Mesendoderm (in vitro differentiated cells): ENCODE measurements around the gene ENDOV.

ENCODE experiments used
- DNase-seq: peaks from one replicate; pipeline ENCODE4 v3.0.0; 2013
- H2AK5ac ChIP-seq: 2 replicates; pipeline ENCODE4 v1.6.1; 2013; ENCODE audit warnings: low read length, inconsistent platforms
- H2BK120ac ChIP-seq: 2 replicates; pipeline ENCODE4 v1.6.1; 2013; ENCODE audit warnings: low read depth, mild to moderate bottlenecking, low read length, moderate library complexity, mixed read lengths
- H2BK15ac ChIP-seq: replicated peaks from 2 replicates; pipeline ENCODE4 v1.6.1; 2013; ENCODE audit warnings: low read depth, mild to moderate bottlenecking, moderate library complexity
- H2BK5ac ChIP-seq: 2 replicates; pipeline ENCODE4 v1.6.1; 2013; ENCODE audit warnings: low read length, inconsistent platforms
- H3K18ac ChIP-seq: 2 replicates; pipeline ENCODE4 v1.6.1; 2013; ENCODE audit warnings: mild to moderate bottlenecking, low read length, mixed read lengths
- H3K23ac ChIP-seq: one replicate; pipeline ENCODE4 v1.6.1; 2013; ENCODE audit warnings: low read length
- H3K27ac ChIP-seq: 2 replicates; pipeline ENCODE4 v1.5.1; 2013; ENCODE audit warnings: low read depth, mild to moderate bottlenecking, inconsistent platforms, low read length, moderate library complexity
- H3K27me3 ChIP-seq: 2 replicates; pipeline ENCODE4 v1.6.1; 2013; ENCODE audit warnings: low read length, control low read depth, mild to moderate bottlenecking, inconsistent platforms; ENCODE audit not compliant: insufficient read depth, poor library complexity
- H3K36me3 ChIP-seq: 2 replicates; pipeline ENCODE4 v1.6.1; 2013; ENCODE audit warnings: low read length, inconsistent platforms; ENCODE audit not compliant: control insufficient read depth, insufficient read depth
- H3K4ac ChIP-seq: one replicate; pipeline ENCODE4 v1.6.1; 2013; ENCODE audit warnings: low read depth, mild to moderate bottlenecking, low read length, moderate library complexity
- H3K4me1 ChIP-seq: 2 replicates; pipeline ENCODE4 v1.6.1; 2013; ENCODE audit warnings: low read depth, low read length, inconsistent platforms; ENCODE audit not compliant: control insufficient read depth
- H3K4me2 ChIP-seq: 2 replicates; pipeline ENCODE4 v1.6.1; 2013; ENCODE audit warnings: low read length
- H3K4me3 ChIP-seq: 2 replicates; pipeline ENCODE4 v1.5.1; 2013; ENCODE audit warnings: mild to moderate bottlenecking, low read length
- H3K56ac ChIP-seq: one replicate; pipeline ENCODE4 v1.6.1; 2013; ENCODE audit warnings: low read length
- H3K79me1 ChIP-seq: 2 replicates; pipeline ENCODE4 v1.6.1; 2013; ENCODE audit warnings: low read length, inconsistent platforms
- H3K79me2 ChIP-seq: 2 replicates; pipeline ENCODE4 v1.6.1; 2013; ENCODE audit warnings: mild to moderate bottlenecking, low read length; ENCODE audit not compliant: control insufficient read depth, insufficient read depth
- H3K9ac ChIP-seq: 2 replicates; pipeline ENCODE4 v1.6.1; 2013; ENCODE audit warnings: low read length, inconsistent platforms
- H4K5ac ChIP-seq: one replicate; pipeline ENCODE4 v1.6.1; 2013; ENCODE audit warnings: low read length
- H4K8ac ChIP-seq: one replicate; pipeline ENCODE4 v1.6.1; 2013; ENCODE audit warnings: low read depth, mild to moderate bottlenecking, control low read depth, low read length, moderate library complexity
- WGBS: extraction: QIAGEN DNeasy Blood & Tissue Kit; methylation state at CpG from one replicate; pipeline ENCODE4 v1.1.7; 2013; ENCODE audit warnings: low lambda C conversion rate, missing lambda C conversion rate; ENCODE audit not compliant: insufficient coverage; ENCODE audit errors: extremely low coverage; 5-methylcytosine and 5-hydroxymethylcytosine counted together

The ENDOV gene

GRCh38 chr17:80466188-80466705 lies 51.3 kb downstream of the ENDOV start:
- Histone ChIP-seq H4K8ac (no peak overlapping the region), H2AK5ac (no peak overlapping the region), H3K4ac (no peak overlapping the region), H3K4me2 (no peak overlapping the region), H4K5ac (no peak overlapping the region), H3K79me1 (no peaks in the 10 kb centered on the region), H3K9ac (no peak overlapping the region), H2BK15ac (no peak overlapping the region), H3K27ac (no peak overlapping the region), H3K4me1 (no peaks in the 10 kb centered on the region), H3K23ac (no peak overlapping the region), H3K36me3 (no peaks in the 10 kb centered on the region), H3K56ac (no peak overlapping the region), H3K4me3 (no peak overlapping the region), H3K27me3 (no peaks in the 10 kb centered on the region), H3K79me2 (no peaks in the 10 kb centered on the region), H2BK5ac (no peak overlapping the region), H2BK120ac (no peak overlapping the region), H3K18ac (no peak overlapping the region)
- WGBS = no CpG with 5 or more reads among the region's 15 CpGs
- DNase-seq = no peak

DNA sequence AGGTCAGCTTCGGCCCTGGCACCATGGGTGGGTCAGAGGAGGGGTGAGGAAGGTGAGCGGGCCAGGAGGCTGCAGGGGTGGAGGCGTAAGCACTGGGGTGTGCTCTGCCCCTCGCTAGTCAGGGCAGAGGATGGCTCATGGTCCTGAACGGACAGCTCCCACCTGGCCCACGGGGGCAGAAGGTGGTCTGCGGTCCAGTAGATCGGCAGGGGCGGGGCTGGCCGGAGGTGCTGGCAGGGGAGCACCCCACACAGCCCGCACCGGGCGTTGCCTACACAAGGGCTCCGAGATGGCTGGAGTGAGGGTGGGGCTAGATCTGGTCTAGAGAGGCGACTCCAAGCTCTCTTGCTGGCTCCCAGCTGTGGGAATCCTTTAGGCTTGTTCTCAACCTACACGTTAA lies 53.3 kb downstream of the ENDOV start:
- H3K79me2 ChIP-seq = no peaks in the 10 kb centered on the region
- no peak overlapping the region for H4K5ac ChIP-seq
- no peak overlapping the region for H3K56ac ChIP-seq
- no peaks in the 10 kb centered on the region for H3K79me1 ChIP-seq
- WGBS = no CpG with 5 or more reads among the region's 16 CpGs
- H3K9ac ChIP-seq = no peak overlapping the region
- H3K36me3 ChIP-seq = no peaks in the 10 kb centered on the region
- H3K23ac ChIP-seq = no peak overlapping the region
- no peaks in the 10 kb centered on the region for H3K4me1 ChIP-seq
- no peak overlapping the region for H3K4me2 ChIP-seq
- peaks cover 4% of the 10 kb centered on the region for H3K27me3 ChIP-seq
- no peak overlapping the region for H2BK5ac ChIP-seq
- no peak overlapping the region for H3K27ac ChIP-seq
- H2BK120ac ChIP-seq = no peak overlapping the region
- no peak overlapping the region for H3K18ac ChIP-seq
- H4K8ac ChIP-seq = no peak overlapping the region
- H2AK5ac ChIP-seq = no peak overlapping the region
- no peak overlapping the region for H3K4me3 ChIP-seq
- no peak for DNase-seq
- no peak overlapping the region for H3K4ac ChIP-seq
- H2BK15ac ChIP-seq = no peak overlapping the region

DNA sequence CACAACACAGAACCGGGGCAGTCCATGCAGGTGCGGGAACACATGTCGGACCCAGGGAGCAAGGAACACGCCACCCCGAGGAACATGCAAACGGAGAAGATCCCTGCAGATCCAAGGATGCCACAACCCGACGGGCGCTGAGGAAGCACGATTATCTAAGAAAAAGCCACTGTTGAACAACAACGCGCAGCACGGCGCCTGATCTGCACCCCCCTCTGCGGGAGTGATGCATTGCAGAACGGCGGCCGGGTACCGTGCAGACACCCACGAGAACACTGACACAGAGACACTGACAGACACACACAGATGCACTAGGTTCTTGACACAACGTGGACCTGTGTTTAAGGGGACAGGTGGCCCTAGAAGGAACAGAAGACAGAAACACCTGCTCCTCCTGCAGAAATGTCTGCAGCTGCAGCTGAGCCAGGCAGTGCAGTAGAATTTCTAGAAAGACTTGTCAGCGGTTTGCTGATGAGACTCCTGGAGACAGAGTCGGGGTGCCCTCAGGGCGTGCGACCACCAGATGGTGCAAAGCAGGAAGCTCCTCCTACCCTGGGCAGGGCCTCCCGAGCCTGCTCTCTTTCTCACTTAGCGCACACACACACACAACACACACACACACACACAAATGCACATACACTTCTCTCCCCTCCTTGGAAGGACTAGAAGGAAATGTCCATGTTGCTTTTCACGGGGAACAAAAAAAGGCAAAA lies 54.0 kb downstream of the ENDOV start:
- WGBS = no CpG with 5 or more reads among the region's 28 CpGs
- Histone ChIP-seq H2BK5ac (no peak overlapping the region), H2BK120ac (no peak overlapping the region), H3K79me1 (no peaks in the 10 kb centered on the region), H3K36me3 (no peaks in the 10 kb centered on the region), H4K5ac (no peak overlapping the region), H3K27ac (no peak overlapping the region), H4K8ac (no peak overlapping the region), H3K56ac (no peak overlapping the region), H2BK15ac (no peak overlapping the region), H3K27me3 (peaks cover 7% of the 10 kb centered on the region), H3K4me1 (no peaks in the 10 kb centered on the region), H3K18ac (no peak overlapping the region), H3K9ac (no peak overlapping the region), H3K4me2 (no peak overlapping the region), H3K4me3 (no peak overlapping the region), H3K4ac (no peak overlapping the region), H2AK5ac (no peak overlapping the region), H3K79me2 (no peaks in the 10 kb centered on the region), H3K23ac (no peak overlapping the region)
- DNase-seq = no peak

GRCh38 chr17:80469667-80470066 lies 54.7 kb downstream of the ENDOV start:
- Histone ChIP-seq H2AK5ac (no peak overlapping the region), H2BK120ac (no peak overlapping the region), H3K9ac (no peak overlapping the region), H3K79me1 (no peaks in the 10 kb centered on the region), H4K5ac (no peak overlapping the region), H3K4me1 (no peaks in the 10 kb centered on the region), H3K79me2 (no peaks in the 10 kb centered on the region), H4K8ac (no peak overlapping the region), H3K18ac (no peak overlapping the region), H3K27me3 (peaks cover 14% of the 10 kb centered on the region), H3K36me3 (no peaks in the 10 kb centered on the region), H3K4me3 (no peak overlapping the region), H3K4ac (no peak overlapping the region), H3K27ac (no peak overlapping the region), H3K56ac (no peak overlapping the region), H3K23ac (no peak overlapping the region), H2BK15ac (no peak overlapping the region), H3K4me2 (no peak overlapping the region), H2BK5ac (no peak overlapping the region)
- DNase-seq = no peak
- WGBS = no CpG with 5 or more reads among the region's 11 CpGs

GRCh38 chr17:80470603-80471002 lies 55.6 kb downstream of the ENDOV start:
- Histone ChIP-seq H2BK5ac (no peak overlapping the region), H3K4me2 (no peak overlapping the region), H4K5ac (no peak overlapping the region), H3K27ac (no peak overlapping the region), H2BK15ac (no peak overlapping the region), H3K9ac (no peak overlapping the region), H3K4me3 (no peak overlapping the region), H3K4ac (no peak overlapping the region), H2BK120ac (no peak overlapping the region), H3K4me1 (no peaks in the 10 kb centered on the region), H3K56ac (no peak overlapping the region), H3K18ac (no peak overlapping the region), H3K36me3 (no peaks in the 10 kb centered on the region), H3K79me1 (no peaks in the 10 kb centered on the region), H3K79me2 (no peaks in the 10 kb centered on the region), H2AK5ac (no peak overlapping the region), H3K23ac (no peak overlapping the region), H4K8ac (no peak overlapping the region), H3K27me3 (peaks cover 23% of the 10 kb centered on the region)
- DNase-seq = no peak
- no CpG with 5 or more reads among the region's 21 CpGs for WGBS

GRCh38 chr17:80471922-80472321 lies 57.0 kb downstream of the ENDOV start:
- peaks cover 34% of the 10 kb centered on the region for H3K27me3 ChIP-seq
- WGBS = no CpG with 5 or more reads among the region's 8 CpGs
- no peak overlapping the region for H2BK120ac ChIP-seq
- H2AK5ac ChIP-seq = no peak overlapping the region
- H3K4me2 ChIP-seq = no peak overlapping the region
- no peaks in the 10 kb centered on the region for H3K79me2 ChIP-seq
- H3K79me1 ChIP-seq = no peaks in the 10 kb centered on the region
- no peak overlapping the region for H3K23ac ChIP-seq
- H3K4me1 ChIP-seq = no peaks in the 10 kb centered on the region
- H3K27ac ChIP-seq = no peak overlapping the region
- no peak for DNase-seq
- no peak overlapping the region for H4K8ac ChIP-seq
- H3K18ac ChIP-seq = no peak overlapping the region
- H3K4me3 ChIP-seq = no peak overlapping the region
- no peak overlapping the region for H2BK5ac ChIP-seq
- no peaks in the 10 kb centered on the region for H3K36me3 ChIP-seq
- H3K9ac ChIP-seq = no peak overlapping the region
- H3K56ac ChIP-seq = no peak overlapping the region
- no peak overlapping the region for H4K5ac ChIP-seq
- no peak overlapping the region for H2BK15ac ChIP-seq
- H3K4ac ChIP-seq = no peak overlapping the region
